Measurements from ENCODE around the gene C11orf87.

C11orf87 gene

DNA sequence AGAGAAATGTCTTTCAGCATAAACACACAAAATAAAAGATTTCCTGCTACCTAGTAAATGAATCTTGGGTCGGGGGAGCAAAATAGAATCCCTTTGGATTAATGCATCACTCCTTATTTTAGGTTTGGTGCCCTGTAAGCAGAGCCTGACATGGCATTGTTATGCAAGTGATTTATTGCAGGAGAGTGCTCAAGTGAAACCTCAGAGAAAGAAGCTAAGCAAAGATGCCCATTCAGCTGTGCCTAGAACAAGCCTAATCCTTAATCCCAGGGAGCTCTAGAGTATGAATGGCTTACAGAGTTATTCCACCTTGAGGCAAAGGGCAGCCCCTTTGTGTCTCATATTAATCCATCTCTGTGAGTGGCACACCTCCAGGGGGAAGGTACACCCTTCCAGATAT is 21.1 kb downstream of the C11orf87 start:
- no peak for DNase-seq (ENCODE audit: low spot score)

- DNase-seq (ENCODE audit: low spot score): no peak
Measured at GRCh38 chr11:109454857-109455256, 32.9 kb downstream of the C11orf87 start.

All from LoVo (cell line).